Thoracic aorta (tissue), 2 donors: Measurements from ENCODE around the gene SPATS2L. TPM values are rescaled to one million over a fixed set of nuclear protein-coding genes. Genes with fewer than 3 reads are reported as not detected.

Source experiments
- ATAC-seq: fragments of 150-250 bp; one replicate; pipeline ENCODE4 v1.8.0; 2017; ENCODE audit warnings: low read depth; ENCODE audit not compliant: insufficient number of reproducible peaks, low FRiP score
- DNase-seq: peaks from one replicate; pipeline ENCODE4 v3.0.0-alpha.2; 2020; ENCODE audit warnings: low spot score
- H3K27ac ChIP-seq, 2 donors: fragments of 200-600 bp; sonication (generic); 1 replicate in 1 of 2; 2 replicates in 1 of 2; pipeline ENCODE4 v1.5.1; 2016; ENCODE audit warnings: mild to moderate bottlenecking in 2 of 2, moderate library complexity in 2 of 2
- H3K27me3 ChIP-seq: fragments of 200-600 bp; sonication (generic); replicated peaks from 2 replicates; pipeline ENCODE4 v1.6.0; 2016; ENCODE audit warnings: mild to moderate bottlenecking; ENCODE audit not compliant: insufficient read depth
- H3K36me3 ChIP-seq: fragments of 200-600 bp; sonication (generic); one replicate; pipeline ENCODE4 v1.5.1; 2016
- H3K4me1 ChIP-seq, 2 donors: fragments of 200-600 bp; sonication (generic); 1 replicate in 1 of 2; 2 replicates in 1 of 2; pipeline versions ENCODE4 v1.5.1 to v1.6.0; 2016; ENCODE audit warnings: low read depth in 2 of 2, mild to moderate bottlenecking in 1 of 2; ENCODE audit not compliant: control insufficient read depth in 1 of 2
- H3K4me3 ChIP-seq: fragments of 200-600 bp; sonication (generic); 2 replicates; pipeline ENCODE4 v1.5.1; 2016; ENCODE audit warnings: mild to moderate bottlenecking
- H3K9me3 ChIP-seq: fragments of 200-600 bp; sonication (generic); 2 replicates; pipeline ENCODE4 v1.5.1; 2016
- total RNA-seq, 2 donors: library from RNA; depleted of rRNA; stranded (reverse); fragments of >200 nt; gene quantifications; one replicate each; pipeline versions ENCODE4 v1.1.0 to v1.2.3, GENCODE V29; 2016
- TF ChIP-seq, protein P1 (sequence below): fragments of 200-600 bp; sonication (generic); IDR thresholded peaks from one replicate; pipeline ENCODE4 v1.5.1; 2019; ENCODE audit warnings: antibody characterized with exemption

SPATS2L gene
- total RNA-seq, 2 donors from 2014 or later, result 47.7 to 90.3 TPM

GRCh38 chr2:200453142-200453852 is 146.8 kb downstream of the SPATS2L start:
- TF ChIP-seq, protein P1, sequence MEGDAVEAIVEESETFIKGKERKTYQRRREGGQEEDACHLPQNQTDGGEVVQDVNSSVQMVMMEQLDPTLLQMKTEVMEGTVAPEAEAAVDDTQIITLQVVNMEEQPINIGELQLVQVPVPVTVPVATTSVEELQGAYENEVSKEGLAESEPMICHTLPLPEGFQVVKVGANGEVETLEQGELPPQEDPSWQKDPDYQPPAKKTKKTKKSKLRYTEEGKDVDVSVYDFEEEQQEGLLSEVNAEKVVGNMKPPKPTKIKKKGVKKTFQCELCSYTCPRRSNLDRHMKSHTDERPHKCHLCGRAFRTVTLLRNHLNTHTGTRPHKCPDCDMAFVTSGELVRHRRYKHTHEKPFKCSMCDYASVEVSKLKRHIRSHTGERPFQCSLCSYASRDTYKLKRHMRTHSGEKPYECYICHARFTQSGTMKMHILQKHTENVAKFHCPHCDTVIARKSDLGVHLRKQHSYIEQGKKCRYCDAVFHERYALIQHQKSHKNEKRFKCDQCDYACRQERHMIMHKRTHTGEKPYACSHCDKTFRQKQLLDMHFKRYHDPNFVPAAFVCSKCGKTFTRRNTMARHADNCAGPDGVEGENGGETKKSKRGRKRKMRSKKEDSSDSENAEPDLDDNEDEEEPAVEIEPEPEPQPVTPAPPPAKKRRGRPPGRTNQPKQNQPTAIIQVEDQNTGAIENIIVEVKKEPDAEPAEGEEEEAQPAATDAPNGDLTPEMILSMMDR, result no peak
- ATAC-seq (no peak), DNase-seq (no peak)
- no peak overlapping the region for H3K4me3 ChIP-seq
- no peaks in the 10 kb centered on the region for H3K9me3 ChIP-seq
- no peaks in the 10 kb centered on the region for H3K4me1 ChIP-seq
- H3K27ac ChIP-seq, result no peak overlapping the region
- no peaks in the 10 kb centered on the region for H3K27me3 ChIP-seq
- peaks cover 3% of the 10 kb centered on the region for H3K36me3 ChIP-seq

- no peak overlapping the region for H3K4me3 ChIP-seq
- ATAC-seq, result no peak
- H3K4me1 ChIP-seq, result no peaks in the 10 kb centered on the region
- no peak for DNase-seq
- no peak overlapping the region for H3K27ac ChIP-seq
- TF ChIP-seq, protein P1, result no peak
- H3K27me3 ChIP-seq, result no peaks in the 10 kb centered on the region
- peaks cover 3% of the 10 kb centered on the region for H3K36me3 ChIP-seq
- H3K9me3 ChIP-seq, result no peaks in the 10 kb centered on the region
These were observed 147.5 kb downstream of the SPATS2L start for GRCh38 chr2:200453853-200454534.

DNA sequence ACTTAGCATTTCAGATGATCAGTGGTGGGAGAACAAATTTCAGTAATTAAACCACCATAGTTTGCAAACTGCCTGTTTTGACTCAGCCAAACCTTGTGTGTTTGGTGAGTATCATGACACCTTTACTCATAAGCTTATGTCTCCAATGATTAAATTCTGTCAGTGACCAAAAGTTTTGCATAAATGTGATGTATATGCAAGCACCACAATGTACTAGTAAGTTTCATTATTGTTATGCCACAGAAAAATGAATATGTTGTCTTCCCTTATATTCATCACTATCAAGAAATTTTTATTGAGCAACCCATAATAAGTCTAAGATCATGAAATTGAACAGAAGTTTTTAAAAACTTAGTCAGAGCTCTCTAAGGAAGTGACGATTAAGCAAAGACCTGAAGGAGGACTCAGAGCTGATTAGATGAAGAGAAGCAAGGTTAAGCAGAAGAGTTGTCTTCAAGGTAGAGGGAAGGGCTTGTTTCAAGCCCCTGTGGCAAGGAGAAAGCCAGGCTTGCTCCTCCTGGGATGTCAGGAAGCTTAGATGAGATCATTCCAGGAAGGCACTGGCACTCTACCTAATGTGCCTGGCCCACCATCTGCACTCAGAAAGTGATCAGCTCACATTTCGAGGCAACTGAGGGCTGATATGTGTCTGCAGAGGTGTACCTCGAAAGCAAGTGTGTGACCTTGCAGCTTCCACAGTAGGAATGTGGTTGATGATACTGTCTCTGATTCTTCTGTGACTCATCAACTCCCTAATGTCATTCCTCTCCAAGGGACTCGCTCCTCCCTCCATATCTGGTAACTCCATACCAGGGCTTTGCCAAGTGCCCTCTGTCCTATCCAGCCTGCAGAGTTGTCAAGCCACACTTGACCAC is 148.7 kb downstream of the SPATS2L start:
- Histone ChIP-seq H3K9me3 (no peaks in the 10 kb centered on the region), H3K27ac (no peak overlapping the region), H3K36me3 (peaks cover 3% of the 10 kb centered on the region), H3K4me3 (no peak overlapping the region), H3K27me3 (no peaks in the 10 kb centered on the region), H3K4me1 (no peaks in the 10 kb centered on the region)
- TF ChIP-seq, protein P1, result no peak
- DNase-seq (no peak), ATAC-seq (no peak)

GRCh38 chr2:200455958-200456421 is 149.5 kb downstream of the SPATS2L start:
- ATAC-seq, result no peak
- no peak for DNase-seq
- H3K27me3 ChIP-seq, result no peaks in the 10 kb centered on the region
- TF ChIP-seq, protein P1, result no peak
- H3K9me3 ChIP-seq, result no peaks in the 10 kb centered on the region
- H3K36me3 ChIP-seq, result peaks cover 3% of the 10 kb centered on the region
- no peak overlapping the region for H3K4me3 ChIP-seq
- no peaks in the 10 kb centered on the region for H3K4me1 ChIP-seq
- no peak overlapping the region for H3K27ac ChIP-seq

DNA sequence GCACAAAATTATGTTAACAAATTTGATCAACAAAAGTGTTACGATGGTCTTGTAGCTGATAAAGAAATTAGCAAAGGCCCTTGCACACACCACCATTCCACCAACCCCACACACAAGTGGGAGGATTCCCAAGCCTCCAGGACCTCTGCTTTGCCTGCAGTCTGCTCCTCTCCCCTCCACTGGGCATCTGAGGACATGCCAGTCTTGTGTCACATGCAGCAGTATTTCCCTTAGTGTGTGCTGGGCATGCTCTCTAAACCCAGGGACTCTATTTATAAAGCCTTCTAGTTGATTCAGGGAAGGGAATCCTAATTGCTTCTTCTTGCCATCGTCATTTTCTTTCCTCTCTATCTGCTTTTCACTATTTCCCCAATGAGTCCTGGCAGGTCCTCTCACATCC is 150.1 kb downstream of the SPATS2L start:
- Histone ChIP-seq H3K36me3 (peaks cover 3% of the 10 kb centered on the region), H3K27ac (no peak overlapping the region), H3K4me1 (no peaks in the 10 kb centered on the region), H3K9me3 (no peaks in the 10 kb centered on the region), H3K4me3 (no peak overlapping the region), H3K27me3 (no peaks in the 10 kb centered on the region)
- TF ChIP-seq, protein P1, result no peak
- DNase-seq (no peak), ATAC-seq (no peak)
